MG63 (cell line): Measurements from ENCODE around the gene COQ8B. TPM values are rescaled to one million over a fixed set of nuclear protein-coding genes. Genes with fewer than 3 reads are reported as not detected.
"Not testable (repeated sequence)": the region's sequence is repeated elsewhere in the genome, so short reads cannot be mapped to it uniquely, and the experiment has no call there.

Source experiments
- DNase-seq: peaks from one replicate; pipeline ENCODE4 v3.0.0-alpha.2; 2020
- H3K27me3 ChIP-seq: fragments of 250-450 bp; sonication (Bioruptor Pico); 2 replicates; pipeline ENCODE4 v1.5.1; 2020; ENCODE audit warnings: mild to moderate bottlenecking, moderate library complexity
- H3K36me3 ChIP-seq: fragments of 250-450 bp; sonication (Bioruptor Pico); 2 replicates; pipeline ENCODE4 v1.5.1; 2020; ENCODE audit warnings: mild to moderate bottlenecking, moderate library complexity
- H3K4me3 ChIP-seq: fragments of 250-450 bp; sonication (Bioruptor Pico); 2 replicates; pipeline ENCODE4 v1.5.1; 2020; ENCODE audit warnings: mild to moderate bottlenecking, moderate library complexity
- H3K9me3 ChIP-seq: fragments of 250-450 bp; sonication (Bioruptor Pico); 2 replicates; pipeline ENCODE4 v1.5.1; 2020; ENCODE audit warnings: mild to moderate bottlenecking, moderate library complexity
- total RNA-seq: library from RNA; depleted of rRNA; stranded (reverse); fragments of >200 nt; shearing (Covaris generic); gene quantifications from 2 replicates; pipeline ENCODE4 v1.2.3, GENCODE V29; 2014; ENCODE audit warnings: low replicate concordance

Gene COQ8B
- total RNA-seq, 1 experiment from 2014 or later, result 44.6 TPM

DNA sequence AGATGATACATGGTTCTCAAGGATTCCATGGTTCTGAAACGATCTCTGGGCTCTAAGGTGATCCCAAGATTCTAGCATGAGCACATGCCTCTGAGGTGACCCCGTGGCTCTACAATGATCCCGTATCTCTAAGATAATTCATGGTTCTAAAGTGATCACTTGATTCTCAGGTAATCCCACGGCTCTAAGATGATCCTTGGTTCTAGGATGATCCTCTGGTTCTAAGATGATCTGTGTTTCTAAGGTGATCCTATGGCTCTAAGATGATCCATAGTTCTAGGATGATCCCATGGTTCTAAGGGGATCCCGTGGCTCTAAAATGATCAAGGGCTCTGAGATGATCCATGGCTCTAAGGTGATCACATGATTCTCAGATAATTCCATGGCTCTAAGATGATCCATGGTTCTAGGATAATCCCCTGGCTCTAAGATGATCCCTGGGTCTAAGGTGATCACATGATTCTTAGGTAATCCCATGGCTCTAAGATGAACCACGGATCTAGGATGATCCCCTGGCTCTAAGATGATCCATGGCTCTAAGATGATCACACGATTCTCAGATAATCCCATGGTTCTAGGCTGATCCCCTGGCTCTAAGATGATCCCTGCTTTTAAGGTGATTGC lies 47.6 kb downstream of the COQ8B start:
- no peak for DNase-seq
- Histone ChIP-seq H3K9me3 (no peaks in the 10 kb centered on the region; the same call in 1 of the 2 replicates), H3K27me3 (no peaks in the 10 kb centered on the region), H3K4me3 (no peak overlapping the region), H3K36me3 (peaks cover 76% of the 10 kb centered on the region)

DNA sequence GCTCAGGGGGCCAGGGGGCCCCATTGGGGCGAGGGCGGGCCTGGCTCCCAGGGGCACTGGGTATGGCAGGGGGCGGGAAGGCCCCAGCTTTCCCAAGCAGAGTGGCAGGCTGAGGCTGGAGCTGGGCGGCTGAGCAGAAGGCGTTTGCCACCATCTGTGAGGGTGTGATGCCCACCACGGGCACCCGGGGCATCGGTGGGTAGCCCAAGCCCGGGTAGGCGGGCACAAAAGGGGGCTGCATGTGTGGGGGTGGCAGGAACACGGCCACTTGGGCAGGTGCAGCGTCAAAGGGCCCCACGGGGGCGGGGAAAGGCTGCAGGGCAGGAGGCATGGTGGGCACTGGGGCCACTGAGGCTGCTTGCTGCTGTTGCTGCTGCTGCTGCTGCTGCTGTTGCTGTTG lies 49.1 kb downstream of the COQ8B start:
- Histone ChIP-seq H3K9me3 (no peaks in the 10 kb centered on the region; the same call in 1 of the 2 replicates), H3K36me3 (peaks cover 61% of the 10 kb centered on the region), H3K27me3 (no peaks in the 10 kb centered on the region), H3K4me3 (no peak overlapping the region)
- no peak for DNase-seq

DNA sequence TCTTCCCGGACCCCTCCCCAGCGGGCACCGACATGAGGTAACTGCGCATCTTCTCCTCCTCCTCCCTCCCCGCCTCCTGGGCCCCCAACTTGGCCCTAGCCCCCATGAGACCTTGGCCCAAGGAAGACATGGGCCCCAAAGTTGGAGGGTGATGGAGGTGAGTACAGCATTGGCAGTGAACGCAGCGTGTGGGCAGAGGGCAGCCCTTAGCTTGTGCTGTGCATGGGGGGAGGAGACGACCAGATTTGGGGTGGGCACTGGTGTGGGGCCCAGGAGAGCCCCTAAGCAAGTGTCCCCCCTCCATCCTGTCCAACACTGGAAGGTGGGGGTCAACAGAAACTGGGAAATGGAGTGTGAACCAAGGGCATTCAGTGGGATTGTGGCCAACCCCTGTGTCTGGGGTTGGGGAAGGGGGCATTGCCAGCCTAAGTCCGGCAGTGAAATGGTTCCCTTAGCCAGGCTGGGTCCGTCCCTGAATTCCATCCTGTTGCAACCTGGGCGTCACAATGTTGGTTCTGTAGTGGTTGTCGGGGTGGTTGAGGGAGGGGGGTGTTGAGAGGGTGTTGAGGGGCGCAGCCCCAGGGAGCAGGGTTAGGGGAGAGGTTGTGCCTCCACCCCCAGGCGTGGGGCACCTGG lies 49.8 kb downstream of the COQ8B start:
- H3K36me3 ChIP-seq, result peaks cover 54% of the 10 kb centered on the region
- H3K27me3 ChIP-seq, result no peaks in the 10 kb centered on the region
- no peak for DNase-seq
- no peaks in the 10 kb centered on the region; the same call in 1 of the 2 replicates for H3K9me3 ChIP-seq
- H3K4me3 ChIP-seq, result no peak overlapping the region

- peak; percentile 49 for DNase-seq
- Histone ChIP-seq H3K9me3 (no peaks in the 10 kb centered on the region), H3K36me3 (peaks cover 25% of the 10 kb centered on the region), H3K4me3 (peak overlapping the region; percentile 60), H3K27me3 (no peaks in the 10 kb centered on the region)
Observed at GRCh38 chr19:40663695-40664692, 52.7 kb downstream of the COQ8B start.

DNA sequence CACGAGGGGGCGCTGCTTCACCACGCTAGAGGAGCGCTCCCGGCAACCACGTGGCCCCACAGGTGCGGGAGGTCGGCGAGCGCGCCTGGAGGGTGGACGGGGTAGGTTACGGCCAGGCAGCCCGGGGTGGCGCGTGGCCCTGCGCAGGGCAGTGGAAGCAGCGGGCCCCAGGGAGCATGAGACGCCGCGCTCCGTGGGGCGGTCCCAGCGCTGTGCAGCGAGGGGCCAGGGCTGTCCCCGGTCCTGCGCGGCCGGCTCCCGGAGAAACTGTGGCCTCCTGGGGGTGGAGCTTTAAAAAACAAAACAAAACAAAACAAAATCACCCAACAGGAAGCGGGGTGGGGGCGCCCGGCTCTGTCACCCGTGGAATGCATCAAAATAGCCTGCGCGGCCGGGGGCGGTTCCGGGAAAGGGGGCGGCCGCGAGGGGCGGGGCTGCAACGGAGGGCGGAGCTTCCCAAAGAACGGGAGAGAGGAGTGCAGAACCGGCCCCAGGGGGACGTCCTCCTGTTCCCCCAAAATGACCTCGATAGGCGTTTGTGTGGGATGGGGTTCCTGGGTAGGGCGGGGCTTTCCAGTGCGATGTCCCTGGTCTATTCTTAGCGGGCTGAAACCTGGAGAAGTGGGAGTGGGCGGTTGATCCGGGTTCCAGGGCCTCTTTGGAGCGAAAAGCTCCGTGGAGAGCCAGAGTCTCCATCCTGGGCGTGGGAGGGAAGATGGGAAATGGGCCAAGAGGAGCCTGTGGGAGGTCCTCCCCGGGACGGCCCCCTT lies 53.6 kb downstream of the COQ8B start:
- no peaks in the 10 kb centered on the region for H3K9me3 ChIP-seq
- peak overlapping the region; percentile 60 for H3K4me3 ChIP-seq
- no peaks in the 10 kb centered on the region for H3K27me3 ChIP-seq
- H3K36me3 ChIP-seq, result peaks cover 16% of the 10 kb centered on the region
- DNase-seq, result peak; percentile 89

- no peaks in the 10 kb centered on the region for H3K27me3 ChIP-seq
- H3K36me3 ChIP-seq, result peaks cover under 1% of the 10 kb centered on the region
- no peak overlapping the region for H3K4me3 ChIP-seq
- no peaks in the 10 kb centered on the region for H3K9me3 ChIP-seq
- no peak for DNase-seq
Observed at GRCh38 chr19:40661616-40662015, 55.1 kb downstream of the COQ8B start.

- Histone ChIP-seq H3K9me3 (no peaks in the 10 kb centered on the region), H3K27me3 (no peaks in the 10 kb centered on the region)
- no peak for DNase-seq
Observed at GRCh38 chr19:40659566-40659965, 57.1 kb downstream of the COQ8B start.

GRCh38 chr19:40659116-40659515 lies 57.6 kb downstream of the COQ8B start:
- DNase-seq, result no peak
- no peaks in the 10 kb centered on the region for H3K36me3 ChIP-seq
- no peaks in the 10 kb centered on the region for H3K27me3 ChIP-seq
- no peak overlapping the region for H3K4me3 ChIP-seq
- H3K9me3 ChIP-seq, result no peaks in the 10 kb centered on the region

More at GRCh38 chr19:40659566-40659965, 57.1 kb downstream of the COQ8B start:
- H3K4me3 ChIP-seq, result no peak overlapping the region
- H3K36me3 ChIP-seq, result no peaks in the 10 kb centered on the region

- H3K4me3 ChIP-seq, result no peak overlapping the region
- no peaks in the 10 kb centered on the region for H3K36me3 ChIP-seq
- DNase-seq, result no peak
- no peaks in the 10 kb centered on the region for H3K9me3 ChIP-seq
- no peaks in the 10 kb centered on the region for H3K27me3 ChIP-seq
Observed at GRCh38 chr19:40658031-40658430, 58.7 kb downstream of the COQ8B start.

DNA sequence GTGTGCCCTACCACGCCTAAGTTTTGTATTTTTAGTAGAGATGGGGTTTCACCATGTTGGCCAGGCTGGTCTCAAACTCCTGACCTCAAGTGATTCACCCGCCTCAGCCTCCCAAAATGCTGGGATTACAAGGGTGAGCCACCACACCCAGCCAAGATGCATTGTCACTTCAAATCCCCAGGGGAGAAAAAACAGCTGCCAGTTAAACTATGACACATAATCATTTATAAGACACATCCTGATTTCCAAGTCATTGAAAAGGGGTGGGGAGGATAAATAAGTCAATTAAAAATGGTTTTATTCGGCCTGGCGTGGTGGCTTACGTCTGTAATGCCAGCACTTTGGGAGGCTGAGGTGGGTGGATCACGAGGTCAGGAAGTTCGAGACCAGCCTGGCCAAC lies 61.0 kb downstream of the COQ8B start:
- H3K4me3 ChIP-seq, H3K36me3 ChIP-seq, H3K9me3 ChIP-seq, H3K27me3 ChIP-seq: not testable (repeated sequence)
- peak; percentile 35 for DNase-seq

DNA sequence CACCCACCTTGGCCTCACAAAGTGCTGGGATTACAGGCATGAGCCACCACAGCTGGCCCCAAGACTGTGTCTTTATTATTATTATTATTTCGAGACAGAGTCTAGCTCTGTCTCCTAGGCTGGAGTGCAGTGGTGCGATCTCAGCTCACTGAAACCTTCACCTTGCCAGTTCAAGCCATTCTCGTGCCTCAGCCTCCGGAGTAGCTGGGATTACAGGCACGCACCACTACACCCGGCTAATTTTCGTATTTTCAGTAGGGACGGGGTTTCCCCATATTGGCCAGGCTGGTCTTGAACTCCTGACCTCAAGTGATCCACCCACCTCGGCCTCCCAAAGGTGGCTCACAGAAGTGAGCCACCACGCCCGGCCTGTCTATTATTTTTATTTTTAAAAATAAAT lies 64.4 kb downstream of the COQ8B start:
- not testable (repeated sequence) for H3K9me3 ChIP-seq, DNase-seq, H3K36me3 ChIP-seq, H3K27me3 ChIP-seq, H3K4me3 ChIP-seq

DNA sequence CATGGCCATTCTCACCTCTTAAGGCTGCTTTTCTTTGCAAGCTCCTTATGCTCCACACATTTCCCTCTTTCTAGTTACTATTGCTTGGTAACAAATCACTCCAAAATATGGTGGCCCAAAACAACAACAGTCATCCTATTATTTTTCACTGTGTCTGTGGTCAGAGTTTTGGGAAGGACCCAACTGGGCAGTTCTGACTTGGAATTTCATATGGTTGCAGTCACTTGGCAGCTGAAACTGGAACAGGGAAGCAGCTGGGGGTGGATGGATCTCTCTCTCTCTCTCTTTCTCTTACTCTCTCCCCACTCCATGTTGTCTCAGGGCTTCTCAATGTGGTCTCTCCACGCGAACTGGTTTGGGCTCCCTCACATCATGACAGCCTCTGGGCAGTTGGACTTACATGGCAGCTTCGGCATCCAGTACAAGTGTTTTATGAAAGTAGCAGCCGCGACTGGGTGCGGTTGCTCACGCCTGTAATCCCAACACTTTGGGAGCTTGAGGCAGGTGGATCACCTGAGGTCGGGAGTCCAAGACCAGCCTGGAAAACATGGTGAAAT lies 65.9 kb downstream of the COQ8B start:
- DNase-seq, result peak; percentile 93
- Histone ChIP-seq H3K36me3 (no peaks in the 10 kb centered on the region), H3K9me3 (no peaks in the 10 kb centered on the region), H3K4me3 (no peak overlapping the region), H3K27me3 (no peaks in the 10 kb centered on the region)

DNA sequence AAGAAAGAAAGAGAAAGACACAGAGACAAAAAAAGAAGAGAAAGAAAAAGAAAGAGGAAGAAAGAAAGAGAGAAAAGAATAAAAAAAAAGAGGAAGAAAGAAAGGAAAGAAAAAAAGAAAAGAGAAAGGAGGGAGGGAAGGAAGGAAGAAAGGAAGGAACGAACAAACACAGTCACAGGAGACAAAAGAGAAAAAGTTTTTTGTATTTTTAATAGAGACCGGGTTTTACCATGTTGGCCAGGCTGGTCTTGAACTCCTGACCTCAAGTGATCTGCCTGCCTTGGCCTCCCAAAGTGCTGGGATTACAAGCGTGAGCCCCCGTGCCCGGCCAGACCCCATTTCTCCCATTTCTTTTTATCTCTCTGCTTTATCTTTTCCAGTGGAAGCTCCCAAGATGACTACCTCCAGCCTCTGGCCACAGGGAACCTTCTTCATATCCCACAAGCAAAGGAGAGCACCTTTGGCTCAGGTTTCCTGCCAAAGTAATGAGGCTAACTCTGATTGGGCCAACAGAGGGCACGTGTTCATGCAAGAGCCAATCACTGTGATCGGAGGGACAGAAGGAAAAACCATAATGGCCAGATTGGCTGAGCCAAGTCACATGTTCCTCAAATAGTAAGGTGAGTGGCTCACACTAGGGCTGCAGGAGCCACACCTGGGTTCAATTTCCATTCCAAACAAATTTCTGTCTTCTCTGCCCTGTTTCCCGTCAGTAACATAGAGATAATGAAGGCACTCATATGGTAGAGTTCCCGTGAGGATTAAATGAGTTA lies 66.6 kb downstream of the COQ8B start:
- not testable (repeated sequence) for H3K4me3 ChIP-seq, H3K9me3 ChIP-seq, H3K27me3 ChIP-seq, H3K36me3 ChIP-seq
- peak; percentile 36 for DNase-seq

DNA sequence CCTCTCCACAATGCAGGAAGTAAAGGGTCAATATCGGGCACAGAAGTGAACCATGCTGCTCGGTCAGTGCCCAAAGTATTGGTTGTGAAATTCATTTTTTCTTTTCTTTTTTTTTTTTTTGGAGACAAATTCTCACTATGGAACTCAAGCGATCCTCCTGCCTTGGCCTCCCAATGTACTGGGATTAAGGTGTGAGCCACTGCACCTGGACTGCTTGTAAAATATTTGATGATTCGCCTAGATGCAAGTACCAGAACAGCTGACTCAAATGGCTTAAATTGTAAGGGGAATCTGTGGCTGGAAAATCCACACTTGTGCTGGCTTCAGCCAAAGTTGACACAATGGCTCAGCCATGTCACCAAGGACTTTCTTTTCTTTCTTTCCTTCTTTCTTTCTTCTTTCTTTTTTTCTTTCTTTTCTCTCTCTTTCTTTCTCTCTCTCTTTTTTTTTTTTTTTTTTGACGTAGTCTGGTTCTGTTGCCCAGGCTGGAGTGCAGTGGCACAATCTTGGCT lies 69.9 kb downstream of the COQ8B start:
- Histone ChIP-seq H3K4me3 (no peak overlapping the region), H3K27me3 (no peaks in the 10 kb centered on the region), H3K36me3 (no peaks in the 10 kb centered on the region), H3K9me3 (no peaks in the 10 kb centered on the region)
- DNase-seq, result no peak

DNA sequence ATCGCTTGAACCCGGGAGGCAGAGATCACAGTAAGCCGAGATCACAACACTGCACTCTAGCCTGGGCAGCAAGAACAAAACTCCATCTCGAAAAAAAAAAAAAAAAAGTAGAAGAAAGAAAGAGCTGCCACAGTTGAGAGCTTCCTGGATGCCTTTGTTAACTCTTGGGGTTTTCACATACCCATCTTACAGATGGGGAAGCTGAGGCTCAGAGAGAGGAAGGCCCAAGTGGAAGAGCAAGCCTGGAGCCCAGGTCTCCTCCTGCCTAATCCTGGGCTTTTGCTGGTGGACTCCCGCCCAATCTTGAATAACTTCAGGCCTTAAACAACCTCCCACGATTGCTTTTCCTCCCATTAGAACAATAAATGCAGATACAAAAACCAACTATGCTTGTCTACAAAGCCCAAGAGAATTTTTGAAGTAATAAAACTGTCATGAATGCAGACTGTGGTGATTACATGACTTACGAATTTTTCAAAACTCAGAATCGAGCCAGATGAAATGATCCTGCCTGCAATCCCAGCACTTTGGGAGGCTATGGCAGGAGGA lies 73.9 kb downstream of the COQ8B start:
- Histone ChIP-seq H3K36me3 (no peaks in the 10 kb centered on the region), H3K27me3 (no peaks in the 10 kb centered on the region), H3K9me3 (no peaks in the 10 kb centered on the region), H3K4me3 (no peak overlapping the region)
- no peak for DNase-seq
